ENCODE data around the gene CD52. TPM values are rescaled to one million over a fixed set of nuclear protein-coding genes. Genes with fewer than 3 reads are reported as not detected.

The CD52 gene
- total and polyA plus RNA-seq, 2 of the 13 experiments (the other 11 are each of a cell fraction or from before 2014, with no cell fraction given), result 0.32 TPM; not detected in 1

DNA sequence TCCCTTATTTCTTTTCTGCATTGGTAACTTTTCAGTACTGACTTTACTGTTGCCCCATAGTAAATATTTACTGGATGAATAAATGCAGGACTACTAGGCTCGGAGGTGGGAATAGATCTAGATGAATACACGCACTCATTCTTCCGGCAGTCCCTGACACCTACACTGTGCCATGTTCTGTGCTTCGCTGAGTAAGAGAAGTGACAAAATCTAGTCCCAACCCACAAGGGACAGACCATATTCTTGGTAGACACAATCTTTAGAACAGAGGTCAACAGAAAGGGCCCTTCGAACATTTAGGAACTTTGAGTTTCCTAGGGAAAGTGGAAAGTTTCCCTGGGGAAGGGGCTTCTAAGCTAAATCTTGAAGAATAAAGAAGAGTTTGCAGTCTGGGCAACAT lies 3.3 kb upstream of the CD52 start (continued):
- TF ChIP-seq, protein P1, sequence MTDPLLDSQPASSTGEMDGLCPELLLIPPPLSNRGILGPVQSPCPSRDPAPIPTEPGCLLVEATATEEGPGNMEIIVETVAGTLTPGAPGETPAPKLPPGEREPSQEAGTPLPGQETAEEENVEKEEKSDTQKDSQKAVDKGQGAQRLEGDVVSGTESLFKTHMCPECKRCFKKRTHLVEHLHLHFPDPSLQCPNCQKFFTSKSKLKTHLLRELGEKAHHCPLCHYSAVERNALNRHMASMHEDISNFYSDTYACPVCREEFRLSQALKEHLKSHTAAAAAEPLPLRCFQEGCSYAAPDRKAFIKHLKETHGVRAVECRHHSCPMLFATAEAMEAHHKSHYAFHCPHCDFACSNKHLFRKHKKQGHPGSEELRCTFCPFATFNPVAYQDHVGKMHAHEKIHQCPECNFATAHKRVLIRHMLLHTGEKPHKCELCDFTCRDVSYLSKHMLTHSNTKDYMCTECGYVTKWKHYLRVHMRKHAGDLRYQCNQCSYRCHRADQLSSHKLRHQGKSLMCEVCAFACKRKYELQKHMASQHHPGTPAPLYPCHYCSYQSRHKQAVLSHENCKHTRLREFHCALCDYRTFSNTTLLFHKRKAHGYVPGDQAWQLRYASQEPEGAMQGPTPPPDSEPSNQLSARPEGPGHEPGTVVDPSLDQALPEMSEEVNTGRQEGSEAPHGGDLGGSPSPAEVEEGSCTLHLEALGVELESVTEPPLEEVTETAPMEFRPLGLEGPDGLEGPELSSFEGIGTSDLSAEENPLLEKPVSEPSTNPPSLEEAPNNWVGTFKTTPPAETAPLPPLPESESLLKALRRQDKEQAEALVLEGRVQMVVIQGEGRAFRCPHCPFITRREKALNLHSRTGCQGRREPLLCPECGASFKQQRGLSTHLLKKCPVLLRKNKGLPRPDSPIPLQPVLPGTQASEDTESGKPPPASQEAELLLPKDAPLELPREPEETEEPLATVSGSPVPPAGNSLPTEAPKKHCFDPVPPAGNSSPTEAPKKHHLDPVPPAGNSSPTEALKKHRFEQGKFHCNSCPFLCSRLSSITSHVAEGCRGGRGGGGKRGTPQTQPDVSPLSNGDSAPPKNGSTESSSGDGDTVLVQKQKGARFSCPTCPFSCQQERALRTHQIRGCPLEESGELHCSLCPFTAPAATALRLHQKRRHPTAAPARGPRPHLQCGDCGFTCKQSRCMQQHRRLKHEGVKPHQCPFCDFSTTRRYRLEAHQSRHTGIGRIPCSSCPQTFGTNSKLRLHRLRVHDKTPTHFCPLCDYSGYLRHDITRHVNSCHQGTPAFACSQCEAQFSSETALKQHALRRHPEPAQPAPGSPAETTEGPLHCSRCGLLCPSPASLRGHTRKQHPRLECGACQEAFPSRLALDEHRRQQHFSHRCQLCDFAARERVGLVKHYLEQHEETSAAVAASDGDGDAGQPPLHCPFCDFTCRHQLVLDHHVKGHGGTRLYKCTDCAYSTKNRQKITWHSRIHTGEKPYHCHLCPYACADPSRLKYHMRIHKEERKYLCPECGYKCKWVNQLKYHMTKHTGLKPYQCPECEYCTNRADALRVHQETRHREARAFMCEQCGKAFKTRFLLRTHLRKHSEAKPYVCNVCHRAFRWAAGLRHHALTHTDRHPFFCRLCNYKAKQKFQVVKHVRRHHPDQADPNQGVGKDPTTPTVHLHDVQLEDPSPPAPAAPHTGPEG (CRISPR knock-in tag; IDR thresholded peaks at IDR 0.05), result no peak
- TF ChIP-seq ZNF75D (CRISPR knock-in tag; IDR thresholded peaks at IDR 0.05; ENCODE audit: borderline replicate concordance), result no peak
- TF ChIP-seq FIP1L1 (IDR thresholded peaks at IDR 0.05; ENCODE audit: borderline replicate concordance, insufficient read depth, low read depth, low read length), result no peak

DNA sequence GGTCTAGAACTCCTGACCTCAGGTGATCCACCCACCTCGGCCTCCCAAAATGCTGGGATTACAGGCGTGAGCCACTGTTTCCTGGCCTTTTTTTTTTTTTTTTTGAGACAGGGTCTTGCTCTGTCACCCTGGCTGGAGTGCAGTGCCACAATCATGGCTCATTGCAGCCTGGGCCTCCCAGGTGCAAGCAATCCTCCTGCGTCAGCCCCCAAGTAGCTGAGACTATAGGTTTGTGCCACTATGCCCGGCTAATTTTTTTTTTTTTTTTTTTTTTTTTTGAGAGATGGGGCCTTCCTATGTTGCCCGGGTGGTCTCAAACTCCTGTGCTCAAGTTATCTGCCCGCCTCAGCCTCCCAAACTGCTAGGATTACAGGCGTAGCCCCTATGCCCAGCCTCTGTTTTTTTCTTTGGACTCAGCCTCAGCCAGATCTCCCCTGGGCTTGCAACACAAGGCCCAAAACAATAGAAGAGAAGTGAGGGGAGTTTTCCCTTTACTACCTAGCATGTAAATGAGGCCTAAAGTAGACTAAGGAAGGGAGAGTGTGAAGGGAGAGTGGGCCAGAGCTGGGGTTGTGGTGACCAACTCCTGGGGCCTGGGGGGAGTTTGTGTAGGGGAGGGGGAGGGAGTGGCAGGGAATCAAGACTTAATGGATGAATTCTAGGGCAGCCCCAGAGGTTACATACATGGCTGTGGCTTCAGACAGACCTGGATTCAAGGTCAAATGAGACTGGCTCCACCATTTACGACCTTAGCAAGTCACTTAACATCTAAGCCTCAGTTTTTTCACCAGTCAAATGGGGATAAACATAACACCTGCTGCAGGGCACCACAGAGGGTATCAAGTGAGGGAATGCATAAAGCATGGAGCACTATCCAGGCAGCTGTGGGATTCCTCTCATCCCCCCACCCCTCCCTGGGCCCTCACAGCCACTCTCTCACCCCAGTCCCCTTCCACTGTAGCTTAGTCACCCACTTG lies 1.6 kb upstream of the CD52 start:
- in situ Hi-C loops (cut with HindIII; ENCODE audit: extremely low pct_ligation_motif_present, low pct_unique_long_range_greater_than_20kb) (no loop called here), intact Hi-C loops (cut with micrococcal nuclease; ENCODE audit: unreplicated experiment) (no loop called here)
- no peaks in the 10 kb centered on the region for H3K36me3 ChIP-seq (replicated peaks in 1 of 2; ENCODE audit: control insufficient read depth in 1 of 2, insufficient read depth in 2 of 2, low read length in 2 of 2)
- no peaks in the 10 kb centered on the region for H3K79me2 ChIP-seq (ENCODE audit: insufficient read depth, low read length)
- FAIRE-seq, result no peak
- H4K20me1 ChIP-seq (ENCODE audit: insufficient read depth, low read length), result no peaks in the 10 kb centered on the region
- BruUV-seq (replicated peaks), result no TSS peak
- 64% methylated on average over 8 of the region's 8 CpGs for WGBS (ENCODE audit: low lambda C conversion rate)
- no peak for ATAC-seq
- no peaks in the 10 kb centered on the region for H3K9me3 ChIP-seq (ENCODE audit: low read length)
- no peaks in the 10 kb centered on the region for H3K27me3 ChIP-seq (ENCODE audit: control insufficient read depth in 1 of 2, insufficient read depth in 2 of 2, low read length in 2 of 2)
- H2AFZ ChIP-seq (ENCODE audit: low read length), result no peak overlapping the region
- H3K4me2 ChIP-seq (ENCODE audit: low read depth, low read length), result no peak overlapping the region
- ChIA-PET POLR2A (interaction anchor here (0.6 kb wide), 1 partner anchor 1499 kb away, joined by 3 read pairs; no protein-coding TSS in a partner anchor), CTCF (ENCODE audit: low intra/inter-chr PET ratio, low total read pairs) (no interaction called here)
- peaks cover 15% of the 10 kb centered on the region; the same call in 1 of the 2 replicates for H3K4me1 ChIP-seq (ENCODE audit: insufficient read depth, low read length)
- H3K9ac ChIP-seq (ENCODE audit: insufficient read depth, low read depth, low read length), result no peak overlapping the region
- no peak overlapping the region for H3K4me3 ChIP-seq (replicated peaks in 1 of 3; ENCODE audit: insufficient read depth in 1 of 3, low read depth in 2 of 3, low read length in 3 of 3)
- no peak overlapping the region for H3K27ac ChIP-seq (ENCODE audit: extremely low read length, insufficient read depth, low read length)
- no peak for DNase-seq (ENCODE audit: low spot score)
- TF ChIP-seq, protein P2, sequence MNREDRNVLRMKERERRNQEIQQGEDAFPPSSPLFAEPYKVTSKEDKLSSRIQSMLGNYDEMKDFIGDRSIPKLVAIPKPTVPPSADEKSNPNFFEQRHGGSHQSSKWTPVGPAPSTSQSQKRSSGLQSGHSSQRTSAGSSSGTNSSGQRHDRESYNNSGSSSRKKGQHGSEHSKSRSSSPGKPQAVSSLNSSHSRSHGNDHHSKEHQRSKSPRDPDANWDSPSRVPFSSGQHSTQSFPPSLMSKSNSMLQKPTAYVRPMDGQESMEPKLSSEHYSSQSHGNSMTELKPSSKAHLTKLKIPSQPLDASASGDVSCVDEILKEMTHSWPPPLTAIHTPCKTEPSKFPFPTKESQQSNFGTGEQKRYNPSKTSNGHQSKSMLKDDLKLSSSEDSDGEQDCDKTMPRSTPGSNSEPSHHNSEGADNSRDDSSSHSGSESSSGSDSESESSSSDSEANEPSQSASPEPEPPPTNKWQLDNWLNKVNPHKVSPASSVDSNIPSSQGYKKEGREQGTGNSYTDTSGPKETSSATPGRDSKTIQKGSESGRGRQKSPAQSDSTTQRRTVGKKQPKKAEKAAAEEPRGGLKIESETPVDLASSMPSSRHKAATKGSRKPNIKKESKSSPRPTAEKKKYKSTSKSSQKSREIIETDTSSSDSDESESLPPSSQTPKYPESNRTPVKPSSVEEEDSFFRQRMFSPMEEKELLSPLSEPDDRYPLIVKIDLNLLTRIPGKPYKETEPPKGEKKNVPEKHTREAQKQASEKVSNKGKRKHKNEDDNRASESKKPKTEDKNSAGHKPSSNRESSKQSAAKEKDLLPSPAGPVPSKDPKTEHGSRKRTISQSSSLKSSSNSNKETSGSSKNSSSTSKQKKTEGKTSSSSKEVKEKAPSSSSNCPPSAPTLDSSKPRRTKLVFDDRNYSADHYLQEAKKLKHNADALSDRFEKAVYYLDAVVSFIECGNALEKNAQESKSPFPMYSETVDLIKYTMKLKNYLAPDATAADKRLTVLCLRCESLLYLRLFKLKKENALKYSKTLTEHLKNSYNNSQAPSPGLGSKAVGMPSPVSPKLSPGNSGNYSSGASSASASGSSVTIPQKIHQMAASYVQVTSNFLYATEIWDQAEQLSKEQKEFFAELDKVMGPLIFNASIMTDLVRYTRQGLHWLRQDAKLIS (CRISPR knock-in tag; IDR thresholded peaks at IDR 0.05), result no peak
- TF ChIP-seq ZNF616 (CRISPR knock-in tag; IDR thresholded peaks at IDR 0.05; ENCODE audit: low read depth), result no peak
- TF ChIP-seq ZNF572 (CRISPR knock-in tag; IDR thresholded peaks at IDR 0.05), result no peak
- TF ChIP-seq ZNF136 (CRISPR knock-in tag; IDR thresholded peaks at IDR 0.05; ENCODE audit: low read depth), result no peak
- TF ChIP-seq ZNF709 (CRISPR knock-in tag; IDR thresholded peaks at IDR 0.05), result no peak

All from HepG2 (cell line).